A673 (cell line): ENCODE data around the gene UBAP1L. TPM values are rescaled to one million over a fixed set of nuclear protein-coding genes. Genes with fewer than 3 reads are reported as not detected.
"Not testable (repeated sequence)": the region's sequence is repeated elsewhere in the genome, so short reads cannot be mapped to it uniquely, and the experiment has no call there.

Source experiments
- BruUV-seq: library from RNA; stranded (reverse); fragments of 400-500 nt; replicated peaks from 2 replicates; lab custom pipeline; 2021; lab: Mats Ljungman, UMichigan
- CTCF ChIA-PET: fragments of 300-600 bp; sonication (Branson Sonifier 250); formaldehyde crosslinking; loops from one replicate; lab custom pipeline; 2022; ENCODE audit warnings: antibody characterized with exemption; lab: Charles Lee
- POLR2A ChIA-PET: fragments of 300-600 bp; sonication (Branson Sonifier 250); formaldehyde crosslinking; loops from one replicate; lab custom pipeline; 2022; ENCODE audit warnings: antibody characterized with exemption; ENCODE audit not compliant: low non-redundant PET; lab: Charles Lee
- DNase-seq: peaks from one replicate; pipeline ENCODE4 v3.0.0-alpha.2; 2015; ENCODE audit warnings: low spot score
- H3K27ac ChIP-seq: fragments of 200-600 bp; sonication (generic); 2 replicates; pipeline ENCODE4 v1.5.1; 2016; ENCODE audit warnings: mixed run types, low read depth, mild to moderate bottlenecking, mixed read lengths, antibody characterized with exemption, low read length; ENCODE audit not compliant: poor library complexity, severe bottlenecking
- H3K27me3 ChIP-seq: fragments of 200-600 bp; sonication (generic); replicated peaks from 2 replicates; pipeline ENCODE4 v1.6.1; 2017; ENCODE audit warnings: mixed run types, low read depth, mild to moderate bottlenecking, mixed read lengths, antibody characterized with exemption, low read length; ENCODE audit not compliant: insufficient read depth, poor library complexity
- H3K36me3 ChIP-seq: fragments of 200-600 bp; sonication (generic); 2 replicates; pipeline ENCODE4 v1.6.1; 2016; ENCODE audit warnings: mixed run types, mild to moderate bottlenecking, mixed read lengths, antibody characterized with exemption, low read length; ENCODE audit not compliant: insufficient read depth, poor library complexity, severe bottlenecking
- H3K4me1 ChIP-seq: fragments of 200-600 bp; sonication (generic); 2 replicates; pipeline ENCODE4 v1.6.1; 2017; ENCODE audit warnings: mixed run types, mild to moderate bottlenecking, mixed read lengths, antibody characterized with exemption, low read length; ENCODE audit not compliant: insufficient read depth, poor library complexity, severe bottlenecking
- H3K4me3 ChIP-seq: fragments of 200-600 bp; sonication (generic); 2 replicates; pipeline ENCODE4 v1.5.1; 2016; ENCODE audit warnings: low read depth, mixed run types, mild to moderate bottlenecking, mixed read lengths, low read length; ENCODE audit not compliant: poor library complexity, severe bottlenecking
- H3K9me3 ChIP-seq: fragments of 200-600 bp; sonication (generic); 2 replicates; pipeline ENCODE4 v1.6.1; 2016; ENCODE audit warnings: mixed run types, low read depth, mild to moderate bottlenecking, mixed read lengths, antibody characterized with exemption, low read length; ENCODE audit not compliant: poor library complexity, severe bottlenecking
- EZH2 ChIP-seq: fragments of 200-600 bp; sonication (generic); IDR thresholded peaks from 2 replicates; pipeline ENCODE4 v1.6.1; 2017; ENCODE audit warnings: borderline replicate concordance, low read depth, mild to moderate bottlenecking, mixed read lengths, antibody characterized with exemption, low read length; ENCODE audit not compliant: poor library complexity, severe bottlenecking
- intact Hi-C: fragments of 100-400 bp; cut with micrococcal nuclease; formaldehyde crosslinking; loops from one replicate; pipeline ENCODE4 v1.10.0; 2022; ENCODE audit not compliant: unreplicated experiment
- total RNA-seq: library from RNA; stranded (reverse); gene quantifications from 2 replicates; pipeline ENCODE4 v1.2.3, GENCODE V29; 2021
- TF ChIP-seq, protein P1 (sequence below): fragments of 300-800, 200-600 bp; sonication (generic); conservative IDR thresholded peaks from 2 replicates; pipeline ENCODE4 v1.5.1; 2017; ENCODE audit warnings: low read depth, mild to moderate bottlenecking, antibody characterized with exemption, low read length, moderate library complexity, mixed read lengths

Gene UBAP1L
- total RNA-seq, 1 experiment from 2014 or later, result 3.9 TPM

DNA sequence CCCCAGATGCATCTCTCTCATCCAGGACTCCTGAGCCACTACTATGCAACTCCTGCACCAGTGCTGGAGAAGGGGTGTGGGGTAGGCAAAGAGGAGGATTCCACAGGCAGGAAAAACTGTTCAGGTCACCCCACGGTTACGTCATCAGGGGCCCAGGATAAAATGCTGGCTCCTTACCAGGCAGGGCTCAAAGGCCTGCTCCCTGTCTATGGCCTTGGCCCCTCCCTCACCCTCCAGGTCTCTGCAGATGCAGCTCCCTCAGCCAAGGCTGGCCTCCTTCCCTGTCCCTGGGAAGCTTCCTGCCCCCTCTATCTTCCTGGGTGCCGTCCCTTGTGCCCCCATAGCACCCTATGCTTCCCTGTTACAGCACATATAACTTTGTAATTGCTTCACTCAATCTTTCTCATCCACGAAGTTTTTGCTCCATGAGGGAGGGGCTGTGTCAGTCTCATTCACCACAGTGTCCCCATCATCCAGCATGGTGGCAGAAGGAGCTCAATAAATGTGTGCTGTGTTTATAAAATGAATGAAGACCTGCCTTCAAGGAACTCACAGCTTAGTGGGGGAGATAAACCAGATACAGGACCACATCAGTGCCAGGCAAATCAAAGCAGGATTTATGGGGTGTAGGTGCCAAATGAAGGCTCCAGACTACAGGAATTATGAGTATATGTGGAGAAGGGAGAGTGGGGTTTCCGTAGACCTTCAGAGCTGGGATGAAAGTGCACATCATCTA, 19.8 kb downstream of the UBAP1L start:
- no TSS peak for BruUV-seq
- H3K27ac ChIP-seq, result no peak overlapping the region
- no peak overlapping the region for H3K4me3 ChIP-seq
- DNase-seq, result no peak
- peaks cover 5% of the 10 kb centered on the region for H3K36me3 ChIP-seq
- TF ChIP-seq EZH2, result no peak
- TF ChIP-seq, protein P1, sequence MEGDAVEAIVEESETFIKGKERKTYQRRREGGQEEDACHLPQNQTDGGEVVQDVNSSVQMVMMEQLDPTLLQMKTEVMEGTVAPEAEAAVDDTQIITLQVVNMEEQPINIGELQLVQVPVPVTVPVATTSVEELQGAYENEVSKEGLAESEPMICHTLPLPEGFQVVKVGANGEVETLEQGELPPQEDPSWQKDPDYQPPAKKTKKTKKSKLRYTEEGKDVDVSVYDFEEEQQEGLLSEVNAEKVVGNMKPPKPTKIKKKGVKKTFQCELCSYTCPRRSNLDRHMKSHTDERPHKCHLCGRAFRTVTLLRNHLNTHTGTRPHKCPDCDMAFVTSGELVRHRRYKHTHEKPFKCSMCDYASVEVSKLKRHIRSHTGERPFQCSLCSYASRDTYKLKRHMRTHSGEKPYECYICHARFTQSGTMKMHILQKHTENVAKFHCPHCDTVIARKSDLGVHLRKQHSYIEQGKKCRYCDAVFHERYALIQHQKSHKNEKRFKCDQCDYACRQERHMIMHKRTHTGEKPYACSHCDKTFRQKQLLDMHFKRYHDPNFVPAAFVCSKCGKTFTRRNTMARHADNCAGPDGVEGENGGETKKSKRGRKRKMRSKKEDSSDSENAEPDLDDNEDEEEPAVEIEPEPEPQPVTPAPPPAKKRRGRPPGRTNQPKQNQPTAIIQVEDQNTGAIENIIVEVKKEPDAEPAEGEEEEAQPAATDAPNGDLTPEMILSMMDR, result no peak
- ChIA-PET CTCF (no interaction called here), POLR2A (no interaction called here)
- H3K27me3 ChIP-seq, result no peaks in the 10 kb centered on the region
- H3K9me3 ChIP-seq, result no peaks in the 10 kb centered on the region
- H3K4me1 ChIP-seq, result no peaks in the 10 kb centered on the region
- intact Hi-C loops, result no loop called here

- POLR2A ChIA-PET, result no interaction called here
- Histone ChIP-seq H3K4me3 (no peak overlapping the region), H3K4me1 (no peaks in the 10 kb centered on the region), H3K27ac (no peak overlapping the region), H3K27me3 (no peaks in the 10 kb centered on the region), H3K36me3 (peaks cover 5% of the 10 kb centered on the region), H3K9me3 (no peaks in the 10 kb centered on the region)
- TF ChIP-seq, protein P1, result no peak
- TF ChIP-seq EZH2, result no peak
- CTCF ChIA-PET, result no interaction called here
- intact Hi-C loops, result no loop called here
- no TSS peak for BruUV-seq
- DNase-seq, result no peak
These were observed 20.6 kb downstream of the UBAP1L start for GRCh38 chr15:65094294-65094995.

DNA sequence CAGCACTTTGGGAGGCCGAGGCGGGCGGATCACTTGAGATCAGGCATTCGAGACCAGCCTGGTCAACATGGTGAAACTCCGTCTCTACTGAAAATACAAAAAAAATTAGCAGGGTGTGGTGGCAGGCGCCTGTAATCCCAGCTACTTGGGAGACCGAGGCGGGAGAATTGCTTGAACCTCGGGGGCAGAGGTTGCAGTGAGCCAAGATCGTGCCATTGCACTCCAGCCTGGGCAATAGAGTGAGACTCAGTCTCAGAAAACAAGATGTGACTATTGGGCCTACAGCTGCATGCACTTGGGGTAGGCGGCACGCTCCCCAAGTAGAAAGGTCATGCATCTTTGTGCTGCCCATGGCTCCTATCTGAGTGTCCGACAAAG, 21.2 kb downstream of the UBAP1L start:
- H3K9me3 ChIP-seq, BruUV-seq, CTCF ChIA-PET, H3K4me1 ChIP-seq, POLR2A ChIA-PET, H3K27ac ChIP-seq, DNase-seq, H3K36me3 ChIP-seq, intact Hi-C loops, H3K27me3 ChIP-seq, H3K4me3 ChIP-seq: not testable (repeated sequence)
